WTC11 (cell line): Measurements from ENCODE around the gene CCDC88B.

Experiments
- HMGA2 ChIP-seq: fragments of 250-450 bp; sonication (Bioruptor Pico); IDR thresholded peaks from 2 replicates; pipeline ENCODE4 v1.4.0; 2021; ENCODE audit warnings: mild to moderate bottlenecking, moderate library complexity
- JUN ChIP-seq: sonication (generic); formaldehyde crosslinking; IDR thresholded peaks from 2 replicates; pipeline ENCODE4 v1.8.0; 2023; ENCODE audit warnings: mild to moderate bottlenecking, missing genetic modification reagents
- RELA ChIP-seq: sonication (generic); formaldehyde crosslinking; IDR thresholded peaks from 2 replicates; pipeline ENCODE4 v1.8.1; 2022; ENCODE audit warnings: missing genetic modification reagents, mild to moderate bottlenecking, borderline replicate concordance
- SMAD4 ChIP-seq: sonication (generic); formaldehyde crosslinking; IDR thresholded peaks from 2 replicates; pipeline ENCODE4 v1.8.0; 2022; ENCODE audit warnings: mild to moderate bottlenecking, missing genetic modification reagents
- TEAD4 ChIP-seq: sonication (generic); formaldehyde crosslinking; IDR thresholded peaks from 2 replicates; pipeline ENCODE4 v1.8.0; 2022; ENCODE audit warnings: mild to moderate bottlenecking, missing genetic modification reagents
- TP53 ChIP-seq: sonication (generic); formaldehyde crosslinking; IDR thresholded peaks from 2 replicates; pipeline ENCODE4 v1.8.1; 2023; ENCODE audit warnings: mild to moderate bottlenecking, missing genetic modification reagents
- TF ChIP-seq, protein P1 (sequence below): sonication (generic); formaldehyde crosslinking; IDR thresholded peaks from 2 replicates; pipeline ENCODE4 v1.8.1; 2022; ENCODE audit warnings: mild to moderate bottlenecking, missing genetic modification reagents, moderate library complexity, borderline replicate concordance
- TF ChIP-seq, protein P2 (sequence below): fragments of 200-600 bp; IDR thresholded peaks from 2 replicates; pipeline ENCODE4 v1.8.0; 2022; ENCODE audit warnings: antibody characterized with exemption
- TF ChIP-seq, protein P3 (sequence below): sonication (generic); formaldehyde crosslinking; IDR thresholded peaks from 2 replicates; pipeline ENCODE4 v1.8.1; 2022; ENCODE audit warnings: low read depth, missing genetic modification reagents, borderline replicate concordance
- TF ChIP-seq, protein P4 (sequence below): sonication (generic); formaldehyde crosslinking; IDR thresholded peaks from 2 replicates; pipeline ENCODE4 v1.8.1; 2022; ENCODE audit warnings: low read depth, mild to moderate bottlenecking, moderate library complexity, missing genetic modification reagents, borderline replicate concordance

DNA sequence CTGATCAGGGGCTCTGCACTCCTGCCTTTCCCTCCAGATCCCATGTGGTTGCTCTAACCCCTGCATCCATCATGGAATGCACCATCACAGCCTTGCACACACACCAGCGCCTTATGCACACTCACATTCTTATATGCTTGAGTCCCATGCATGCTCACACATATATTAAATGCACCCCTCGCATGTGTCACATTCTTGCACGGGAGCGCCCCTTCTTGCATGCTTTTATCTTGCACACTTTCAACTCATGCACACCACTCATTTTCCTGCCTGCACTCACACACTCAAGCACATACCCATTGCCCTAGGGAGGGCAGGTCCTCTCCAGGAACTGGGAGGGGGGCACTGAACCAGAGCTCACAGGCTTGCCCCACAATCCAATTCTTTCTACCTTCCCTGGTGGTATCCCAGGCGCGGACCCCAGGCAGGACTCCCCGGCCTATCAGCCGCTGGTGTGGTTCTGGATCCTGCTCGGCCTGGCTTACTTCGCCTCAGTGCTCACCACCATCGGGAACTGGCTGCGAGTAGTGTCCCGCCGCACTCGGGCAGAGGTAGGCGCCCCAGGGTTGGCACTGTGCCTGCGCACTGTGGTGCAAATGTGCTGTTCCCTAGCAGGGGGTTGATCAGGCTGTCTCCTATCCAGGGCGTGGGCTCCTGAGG is 42.2 kb upstream of the CCDC88B start:
- TF ChIP-seq TP53: no peak
- no peak for TF ChIP-seq HMGA2
- TF ChIP-seq, protein P1, sequence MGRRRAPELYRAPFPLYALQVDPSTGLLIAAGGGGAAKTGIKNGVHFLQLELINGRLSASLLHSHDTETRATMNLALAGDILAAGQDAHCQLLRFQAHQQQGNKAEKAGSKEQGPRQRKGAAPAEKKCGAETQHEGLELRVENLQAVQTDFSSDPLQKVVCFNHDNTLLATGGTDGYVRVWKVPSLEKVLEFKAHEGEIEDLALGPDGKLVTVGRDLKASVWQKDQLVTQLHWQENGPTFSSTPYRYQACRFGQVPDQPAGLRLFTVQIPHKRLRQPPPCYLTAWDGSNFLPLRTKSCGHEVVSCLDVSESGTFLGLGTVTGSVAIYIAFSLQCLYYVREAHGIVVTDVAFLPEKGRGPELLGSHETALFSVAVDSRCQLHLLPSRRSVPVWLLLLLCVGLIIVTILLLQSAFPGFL: no peak
- TF ChIP-seq, protein P2, sequence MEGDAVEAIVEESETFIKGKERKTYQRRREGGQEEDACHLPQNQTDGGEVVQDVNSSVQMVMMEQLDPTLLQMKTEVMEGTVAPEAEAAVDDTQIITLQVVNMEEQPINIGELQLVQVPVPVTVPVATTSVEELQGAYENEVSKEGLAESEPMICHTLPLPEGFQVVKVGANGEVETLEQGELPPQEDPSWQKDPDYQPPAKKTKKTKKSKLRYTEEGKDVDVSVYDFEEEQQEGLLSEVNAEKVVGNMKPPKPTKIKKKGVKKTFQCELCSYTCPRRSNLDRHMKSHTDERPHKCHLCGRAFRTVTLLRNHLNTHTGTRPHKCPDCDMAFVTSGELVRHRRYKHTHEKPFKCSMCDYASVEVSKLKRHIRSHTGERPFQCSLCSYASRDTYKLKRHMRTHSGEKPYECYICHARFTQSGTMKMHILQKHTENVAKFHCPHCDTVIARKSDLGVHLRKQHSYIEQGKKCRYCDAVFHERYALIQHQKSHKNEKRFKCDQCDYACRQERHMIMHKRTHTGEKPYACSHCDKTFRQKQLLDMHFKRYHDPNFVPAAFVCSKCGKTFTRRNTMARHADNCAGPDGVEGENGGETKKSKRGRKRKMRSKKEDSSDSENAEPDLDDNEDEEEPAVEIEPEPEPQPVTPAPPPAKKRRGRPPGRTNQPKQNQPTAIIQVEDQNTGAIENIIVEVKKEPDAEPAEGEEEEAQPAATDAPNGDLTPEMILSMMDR: no peak
- TF ChIP-seq, protein P3, sequence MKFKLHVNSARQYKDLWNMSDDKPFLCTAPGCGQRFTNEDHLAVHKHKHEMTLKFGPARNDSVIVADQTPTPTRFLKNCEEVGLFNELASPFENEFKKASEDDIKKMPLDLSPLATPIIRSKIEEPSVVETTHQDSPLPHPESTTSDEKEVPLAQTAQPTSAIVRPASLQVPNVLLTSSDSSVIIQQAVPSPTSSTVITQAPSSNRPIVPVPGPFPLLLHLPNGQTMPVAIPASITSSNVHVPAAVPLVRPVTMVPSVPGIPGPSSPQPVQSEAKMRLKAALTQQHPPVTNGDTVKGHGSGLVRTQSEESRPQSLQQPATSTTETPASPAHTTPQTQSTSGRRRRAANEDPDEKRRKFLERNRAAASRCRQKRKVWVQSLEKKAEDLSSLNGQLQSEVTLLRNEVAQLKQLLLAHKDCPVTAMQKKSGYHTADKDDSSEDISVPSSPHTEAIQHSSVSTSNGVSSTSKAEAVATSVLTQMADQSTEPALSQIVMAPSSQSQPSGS (CRISPR knock-in tag): no peak
- TF ChIP-seq, protein P4, sequence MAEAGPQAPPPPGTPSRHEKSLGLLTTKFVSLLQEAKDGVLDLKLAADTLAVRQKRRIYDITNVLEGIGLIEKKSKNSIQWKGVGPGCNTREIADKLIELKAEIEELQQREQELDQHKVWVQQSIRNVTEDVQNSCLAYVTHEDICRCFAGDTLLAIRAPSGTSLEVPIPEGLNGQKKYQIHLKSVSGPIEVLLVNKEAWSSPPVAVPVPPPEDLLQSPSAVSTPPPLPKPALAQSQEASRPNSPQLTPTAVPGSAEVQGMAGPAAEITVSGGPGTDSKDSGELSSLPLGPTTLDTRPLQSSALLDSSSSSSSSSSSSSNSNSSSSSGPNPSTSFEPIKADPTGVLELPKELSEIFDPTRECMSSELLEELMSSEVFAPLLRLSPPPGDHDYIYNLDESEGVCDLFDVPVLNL (CRISPR knock-in tag): no peak
- TF ChIP-seq RELA (CRISPR knock-in tag): no peak
- no peak for TF ChIP-seq TEAD4 (CRISPR knock-in tag)
- TF ChIP-seq JUN (CRISPR knock-in tag): no peak
- TF ChIP-seq SMAD4 (CRISPR knock-in tag): no peak
